PFSK-1 (cell line): ENCODE results near the gene SORL1. TPM values are rescaled to one million over a fixed set of nuclear protein-coding genes. Genes with fewer than 3 reads are reported as not detected.

Experiments
- FOXP2 ChIP-seq: optimal IDR thresholded peaks from 2 replicates; pipeline ENCODE3; 2011; ENCODE audit warnings: borderline replicate concordance, control low read depth, inconsistent platforms; ENCODE audit not compliant: insufficient read depth; ENCODE audit errors: extremely low read length, extremely low read depth
- POLR2AphosphoS5 ChIP-seq: IDR thresholded peaks from 2 replicates; pipeline ENCODE4 v1.6.1; 2012; ENCODE audit warnings: low read depth, mild to moderate bottlenecking, control low read depth, low read length, moderate library complexity
- REST ChIP-seq, 2 experiments: IDR thresholded peaks; 2 replicates each; pipeline versions ENCODE4 v1.6.1 to v1.8.0; 2011 to 2012; ENCODE audit warnings: low read depth in 2 of 2, low read length in 2 of 2, control low read depth in 1 of 2, inconsistent platforms in 1 of 2, mild to moderate bottlenecking in 1 of 2, moderate library complexity in 1 of 2; ENCODE audit not compliant: insufficient read depth in 1 of 2
- SIN3A ChIP-seq: IDR thresholded peaks from 2 replicates; pipeline ENCODE4 v1.6.1; 2012; ENCODE audit warnings: mild to moderate bottlenecking, low read length, moderate library complexity, borderline replicate concordance; ENCODE audit not compliant: insufficient read depth
- TAF1 ChIP-seq: IDR thresholded peaks from 2 replicates; pipeline ENCODE4 v1.6.1; 2012; ENCODE audit warnings: low read length, control low read depth, borderline replicate concordance; ENCODE audit not compliant: insufficient read depth
- polyA plus RNA-seq: library from polyadenylated mRNA; unstranded; fragments of >200 nt; gene quantifications from one replicate; pipeline ENCODE4 v1.2.1, GENCODE V29; 2012; ENCODE audit warnings: low read depth, missing spikeins; ENCODE audit not compliant: insufficient read length

The SORL1 gene
- 6.1 TPM for polyA plus RNA-seq

GRCh38 chr11:121451986-121452608 lies at the start of gene SORL1:
Gene SORL1, plus strand, starts transcription at chr11:121452314. Its CDS starts 18 bp downstream, at chr11:121452332.
- TF ChIP-seq REST (IDR thresholded peaks at IDR 0.05; ENCODE audit: insufficient read depth in 1 of 2, low read depth in 2 of 2, low read length in 2 of 2) (no peak), FOXP2 (no peak), TAF1 (no peak), POLR2AphosphoS5 (no peak), SIN3A (no peak)

- TF ChIP-seq POLR2AphosphoS5: no peak
- TF ChIP-seq REST (IDR thresholded peaks at IDR 0.05; ENCODE audit: insufficient read depth in 1 of 2, low read depth in 2 of 2, low read length in 2 of 2): no peak
- TF ChIP-seq SIN3A: no peak
- TF ChIP-seq TAF1: no peak
- no peak for TF ChIP-seq FOXP2
These were observed 46.5 kb upstream of the SORL1 start for GRCh38 chr11:121405646-121406045.

GRCh38 chr11:121406291-121406690 lies 45.8 kb upstream of the SORL1 start:
- TF ChIP-seq FOXP2 (no peak), SIN3A (no peak), TAF1 (no peak), POLR2AphosphoS5 (no peak), REST (IDR thresholded peaks at IDR 0.05; ENCODE audit: insufficient read depth in 1 of 2, low read depth in 2 of 2, low read length in 2 of 2) (no peak)

GRCh38 chr11:121408830-121409229 lies 43.3 kb upstream of the SORL1 start:
- TF ChIP-seq POLR2AphosphoS5 (no peak), FOXP2 (no peak), REST (IDR thresholded peaks at IDR 0.05; ENCODE audit: insufficient read depth in 1 of 2, low read depth in 2 of 2, low read length in 2 of 2) (no peak), SIN3A (no peak), TAF1 (no peak)

GRCh38 chr11:121412000-121412587 lies 40.0 kb upstream of the SORL1 start:
- no peak for TF ChIP-seq TAF1
- no peak for TF ChIP-seq REST (IDR thresholded peaks at IDR 0.05; ENCODE audit: insufficient read depth in 1 of 2, low read depth in 2 of 2, low read length in 2 of 2)
- TF ChIP-seq SIN3A: no peak
- TF ChIP-seq FOXP2: no peak
- TF ChIP-seq POLR2AphosphoS5: no peak
